ENCODE data around the gene RNF168.
A peak's percentile ranks its signal among the peaks of the same experiment; 100 is the strongest.
"Not testable (repeated sequence)": the region's sequence is repeated elsewhere in the genome, so short reads cannot be mapped to it uniquely, and the experiment has no call there.

RNF168 gene

GRCh38 chr3:196432137-196432879 is 71.3 kb downstream of the RNF168 start, which contains the start of gene UBXN7:
Gene UBXN7, minus strand, starts transcription at chr3:196432427. Its CDS starts 28 bp downstream, at chr3:196432399.
- no peak for TF ChIP-seq ZNF384 (IDR thresholded peaks at IDR 0.05)
- TF ChIP-seq SP1 (IDR thresholded peaks at IDR 0.05), result no peak
- no peak for TF ChIP-seq TARDBP (IDR thresholded peaks at IDR 0.05)
- no peak for TF ChIP-seq SUZ12 (IDR thresholded peaks at IDR 0.05)
- no peak for TF ChIP-seq FOXA1 (IDR thresholded peaks at IDR 0.05)
- TF ChIP-seq, protein P1, sequence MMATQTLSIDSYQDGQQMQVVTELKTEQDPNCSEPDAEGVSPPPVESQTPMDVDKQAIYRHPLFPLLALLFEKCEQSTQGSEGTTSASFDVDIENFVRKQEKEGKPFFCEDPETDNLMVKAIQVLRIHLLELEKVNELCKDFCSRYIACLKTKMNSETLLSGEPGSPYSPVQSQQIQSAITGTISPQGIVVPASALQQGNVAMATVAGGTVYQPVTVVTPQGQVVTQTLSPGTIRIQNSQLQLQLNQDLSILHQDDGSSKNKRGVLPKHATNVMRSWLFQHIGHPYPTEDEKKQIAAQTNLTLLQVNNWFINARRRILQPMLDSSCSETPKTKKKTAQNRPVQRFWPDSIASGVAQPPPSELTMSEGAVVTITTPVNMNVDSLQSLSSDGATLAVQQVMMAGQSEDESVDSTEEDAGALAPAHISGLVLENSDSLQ (IDR thresholded peaks at IDR 0.05), result no peak
- TF ChIP-seq FOXK2 (IDR thresholded peaks at IDR 0.05), result no peak
- no peak for TF ChIP-seq L3MBTL2 (conservative IDR thresholded peaks at IDR 0.05)
- no peak for TF ChIP-seq ELF4 (IDR thresholded peaks at IDR 0.05)
- TF ChIP-seq LEF1 (IDR thresholded peaks at IDR 0.05; ENCODE audit: borderline replicate concordance), result no peak
- TF ChIP-seq BHLHE40 (IDR thresholded peaks at IDR 0.05; ENCODE audit: borderline replicate concordance), result no peak
- no peak for TF ChIP-seq HDGF (IDR thresholded peaks at IDR 0.05; ENCODE audit: borderline replicate concordance)
- no peak for TF ChIP-seq ARNT (IDR thresholded peaks at IDR 0.05)
- no peak for TF ChIP-seq FOXM1 (IDR thresholded peaks at IDR 0.05; ENCODE audit: borderline replicate concordance)
- ChIA-PET POLR2A (interaction anchor here (0.6 to 1.3 kb wide), 9 partner anchors 9 to 145 kb away, joined by 3 to 8 read pairs (median 4); partner anchors contain the start of genes DYNLT2B and PCYT1A), CTCF (no interaction called here)
- DNase-seq (ENCODE audit: extremely low spot score), result peak; percentile 94

DNA sequence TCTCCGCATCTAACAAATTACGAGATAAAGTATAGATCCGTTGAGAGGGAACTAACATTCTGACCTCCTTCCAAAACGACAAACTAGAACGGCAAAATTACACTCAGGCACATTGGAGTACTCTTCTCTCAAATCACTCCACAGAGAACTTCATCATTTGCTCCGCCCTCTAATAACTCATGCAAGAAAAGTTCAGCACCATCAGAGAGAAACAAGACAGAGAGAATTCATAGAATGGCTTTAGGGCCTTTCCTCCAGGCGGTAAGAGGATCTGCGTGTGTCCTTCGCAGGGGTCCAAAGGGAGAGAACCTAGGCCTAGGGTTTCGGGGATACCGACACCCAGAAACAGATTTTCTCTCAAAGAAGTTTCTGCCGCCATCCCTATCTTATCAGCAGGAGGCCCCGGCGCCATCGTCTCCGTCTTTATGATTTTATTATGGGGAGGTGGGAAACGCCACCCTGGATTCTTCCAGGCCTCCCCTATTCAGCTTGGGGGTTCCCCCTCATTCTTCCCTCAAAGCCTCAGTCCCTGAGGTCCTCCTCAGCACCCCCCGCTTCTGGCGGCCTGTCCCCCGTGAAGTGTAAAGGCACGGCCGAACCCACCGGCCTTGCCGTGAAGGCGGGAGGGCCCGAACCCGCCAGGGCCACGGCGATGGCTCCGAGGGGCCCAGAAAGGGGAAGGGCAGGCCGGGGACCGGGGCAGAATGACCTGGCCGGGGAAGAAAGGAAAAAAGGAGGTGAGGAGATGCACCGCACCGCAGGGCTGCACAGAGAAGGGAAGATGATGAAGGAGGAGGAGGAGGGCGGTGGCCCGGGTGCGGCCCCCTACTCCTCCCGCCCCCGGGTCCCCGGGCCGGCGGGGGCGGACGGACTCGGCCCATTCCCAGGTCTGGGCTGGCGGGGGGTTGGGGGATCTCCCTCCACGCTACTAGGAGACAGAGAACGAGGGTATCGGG is 72.1 kb downstream of the RNF168 start:
- peak; percentile 23 for DNase-seq (ENCODE audit: extremely low spot score)
- TF ChIP-seq ZNF384 (IDR thresholded peaks at IDR 0.05) (no peak), HDGF (IDR thresholded peaks at IDR 0.05; ENCODE audit: borderline replicate concordance) (no peak), TARDBP (IDR thresholded peaks at IDR 0.05) (no peak), FOXM1 (IDR thresholded peaks at IDR 0.05; ENCODE audit: borderline replicate concordance) (no peak), L3MBTL2 (conservative IDR thresholded peaks at IDR 0.05) (0 out of 2 replicates have a peak, but pooled peaks have one; percentile 27)
- TF ChIP-seq, protein P1 (IDR thresholded peaks at IDR 0.05), result peak; percentile 59
- POLR2A ChIA-PET, result interaction anchor here (0.6 to 1.3 kb wide), 8 partner anchors 8 to 143 kb away, joined by 3 to 8 read pairs (median 4); partner anchors contain the start of gene DYNLT2B
- CTCF ChIA-PET, result no interaction called here

GRCh38 chr3:196428041-196428440 is 75.5 kb downstream of the RNF168 start:
- no peak for DNase-seq (ENCODE audit: extremely low spot score)
- TF ChIP-seq CTBP1 (IDR thresholded peaks at IDR 0.05; ENCODE audit: borderline replicate concordance) (no peak), L3MBTL2 (conservative IDR thresholded peaks at IDR 0.05) (no peak), LEF1 (IDR thresholded peaks at IDR 0.05; ENCODE audit: borderline replicate concordance) (no peak), SP1 (IDR thresholded peaks at IDR 0.05) (no peak), TARDBP (IDR thresholded peaks at IDR 0.05) (no peak), FOXA1 (IDR thresholded peaks at IDR 0.05) (no peak), FOXK2 (IDR thresholded peaks at IDR 0.05) (no peak), ZNF384 (IDR thresholded peaks at IDR 0.05) (no peak), HDGF (IDR thresholded peaks at IDR 0.05; ENCODE audit: borderline replicate concordance) (no peak)
- TF ChIP-seq, protein P1 (IDR thresholded peaks at IDR 0.05), result no peak
- ChIA-PET POLR2A (no interaction called here), CTCF (no interaction called here)

DNA sequence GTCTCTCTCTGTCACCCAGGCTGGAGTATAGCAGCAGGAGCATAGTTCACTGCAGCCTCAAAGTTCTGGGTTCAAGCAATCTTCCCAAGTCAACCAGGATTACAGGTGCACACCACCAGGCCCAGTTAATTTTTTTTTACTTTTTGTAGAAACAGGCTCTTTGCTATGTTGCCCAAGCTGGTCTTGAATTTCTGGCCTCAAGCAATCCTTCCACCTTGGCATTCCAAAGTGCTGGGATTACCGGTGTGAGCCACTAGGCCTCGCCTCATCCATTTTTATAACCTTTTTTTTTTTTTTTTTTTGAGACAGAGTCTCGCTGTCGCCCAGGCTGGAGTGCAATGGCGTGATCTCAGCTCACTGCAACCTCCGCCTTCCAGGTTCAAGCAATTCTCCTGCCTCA is 79.1 kb downstream of the RNF168 start:
- CTCF ChIA-PET, result not testable (repeated sequence)
- POLR2A ChIA-PET, result interaction anchor here (2.2 kb wide), 1 partner anchor 8 kb away, joined by 5 read pairs; the partner anchor contains the start of gene UBXN7

DNA sequence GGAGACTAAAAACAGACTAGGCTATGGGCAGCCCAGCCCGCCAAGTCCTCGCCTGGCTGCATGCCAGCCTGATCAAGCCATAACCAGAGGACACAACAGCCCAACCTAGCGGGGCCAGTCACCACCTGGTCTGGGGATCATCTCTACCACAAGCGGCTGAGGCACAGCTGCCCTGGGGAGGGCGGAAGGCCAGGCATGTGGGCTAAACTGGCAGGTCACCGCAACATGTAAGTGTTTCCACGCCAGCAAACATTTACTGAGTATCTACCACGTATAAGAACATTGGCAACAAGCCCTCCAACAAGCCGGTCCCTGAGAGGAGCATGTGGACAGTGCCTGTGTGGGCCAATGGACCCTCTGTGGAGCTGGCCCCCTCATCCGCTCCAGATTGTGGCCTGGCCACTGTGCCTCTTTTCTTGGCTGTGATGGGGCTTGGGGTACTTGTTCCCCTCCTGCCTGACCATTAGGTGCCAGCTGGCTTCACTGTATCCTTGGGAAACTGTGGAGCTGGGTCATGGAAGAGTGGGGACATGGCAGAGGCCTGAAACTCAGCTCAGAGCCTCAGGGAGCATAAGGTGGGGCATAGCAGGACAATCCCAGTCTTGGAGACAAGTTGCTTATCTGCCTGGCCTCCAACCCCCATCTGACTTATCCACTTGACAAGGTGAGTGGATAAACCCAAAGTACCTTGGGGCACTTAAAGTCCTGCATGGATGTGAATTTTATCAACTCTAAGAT is 80.4 kb downstream of the RNF168 start:
- POLR2A ChIA-PET, result interaction anchor here (2.2 kb wide), 1 partner anchor 9 kb away, joined by 5 read pairs; the partner anchor contains the start of gene UBXN7
- peak; percentile 9 for DNase-seq (ENCODE audit: extremely low spot score)
- TF ChIP-seq ARNT (IDR thresholded peaks at IDR 0.05) (no peak), ELF4 (IDR thresholded peaks at IDR 0.05) (no peak), SP1 (IDR thresholded peaks at IDR 0.05) (no peak), L3MBTL2 (conservative IDR thresholded peaks at IDR 0.05) (no peak)
- CTCF ChIA-PET, result interaction anchor here (0.6 kb wide), 1 partner anchor 55 kb away, joined by 5 read pairs; no protein-coding TSS in a partner anchor

More for the DNA sequence above, 79.1 kb downstream of the RNF168 start:
- not testable (repeated sequence) for DNase-seq (ENCODE audit: extremely low spot score)
- TF ChIP-seq ZNF384 (IDR thresholded peaks at IDR 0.05), result peak; percentile 48

GRCh38 chr3:196421668-196422067 is 81.9 kb downstream of the RNF168 start:
- CTCF ChIA-PET; POLR2A ChIA-PET; DNase-seq (ENCODE audit: extremely low spot score): not testable (repeated sequence)
